WERI-Rb-1 (cell line): ENCODE results near the gene NDUFC2.

Experiments used
- DNase-seq: peaks from one replicate; pipeline ENCODE4 v3.0.0-alpha.2; 2020
- H3K27ac ChIP-seq: fragments of 250-450 bp; sonication (Bioruptor Pico); 2 replicates; pipeline ENCODE4 v1.5.1; 2020; ENCODE audit warnings: mild to moderate bottlenecking, moderate library complexity
- H3K27me3 ChIP-seq: fragments of 250-450 bp; sonication (Bioruptor Pico); 2 replicates; pipeline ENCODE4 v1.5.1; 2021; ENCODE audit warnings: mild to moderate bottlenecking, low read depth, moderate library complexity; ENCODE audit not compliant: insufficient read depth, severe bottlenecking
- H3K36me3 ChIP-seq: fragments of 250-450 bp; sonication (Bioruptor Pico); 2 replicates; pipeline ENCODE4 v1.5.1; 2020; ENCODE audit warnings: mild to moderate bottlenecking, moderate library complexity
- H3K4me3 ChIP-seq: 2 replicates; pipeline ENCODE4 v1.5.1; 2011; ENCODE audit warnings: low read depth, mild to moderate bottlenecking, control low read depth, low read length
- H3K9me3 ChIP-seq: fragments of 250-450 bp; sonication (Bioruptor Pico); 2 replicates; pipeline ENCODE4 v1.5.1; 2021; ENCODE audit warnings: mild to moderate bottlenecking, moderate library complexity; ENCODE audit not compliant: severe bottlenecking
- CTCF ChIP-seq: IDR thresholded peaks from 2 replicates; pipeline ENCODE4 v1.5.1; 2011; ENCODE audit warnings: low read depth, mild to moderate bottlenecking, control low read depth, inconsistent platforms, low read length

Gene NDUFC2

GRCh38 chr11:78110351-78110750, 30.7 kb upstream of the NDUFC2 start:
- Histone ChIP-seq H3K9me3 (no peaks in the 10 kb centered on the region), H3K4me3 (no peak overlapping the region), H3K27ac (peak overlapping the region; percentile 85), H3K36me3 (peaks cover 22% of the 10 kb centered on the region), H3K27me3 (no peaks in the 10 kb centered on the region)
- TF ChIP-seq CTCF = no peak
- DNase-seq = peak; percentile 34

- 0 out of 2 replicates have a peak overlapping the region, but pooled peaks have one; percentile 14 for H3K4me3 ChIP-seq
- peak overlapping the region; percentile 85 for H3K27ac ChIP-seq
- H3K27me3 ChIP-seq = no peaks in the 10 kb centered on the region
- TF ChIP-seq CTCF = no peak
- H3K36me3 ChIP-seq = peaks cover 22% of the 10 kb centered on the region
- H3K9me3 ChIP-seq = no peaks in the 10 kb centered on the region
- DNase-seq = peak; percentile 79
Measured at GRCh38 chr11:78109081-78110015, 29.7 kb upstream of the NDUFC2 start.

- peaks cover 22% of the 10 kb centered on the region for H3K36me3 ChIP-seq
- no peak overlapping the region; the same call in 1 of the 2 replicates for H3K27ac ChIP-seq
- H3K27me3 ChIP-seq = no peaks in the 10 kb centered on the region
- no peak overlapping the region for H3K4me3 ChIP-seq
- TF ChIP-seq CTCF = no peak
- no peak for DNase-seq
- no peaks in the 10 kb centered on the region for H3K9me3 ChIP-seq
Measured at GRCh38 chr11:78100676-78101472, 21.2 kb upstream of the NDUFC2 start.

GRCh38 chr11:78100261-78100660, 20.6 kb upstream of the NDUFC2 start:
- H3K4me3 ChIP-seq = no peak overlapping the region
- H3K9me3 ChIP-seq = no peaks in the 10 kb centered on the region
- peaks cover 22% of the 10 kb centered on the region for H3K36me3 ChIP-seq
- no peak overlapping the region for H3K27ac ChIP-seq
- TF ChIP-seq CTCF = no peak
- no peak for DNase-seq
- no peaks in the 10 kb centered on the region for H3K27me3 ChIP-seq

GRCh38 chr11:78099666-78100065, 20.0 kb upstream of the NDUFC2 start:
- no peak for DNase-seq
- Histone ChIP-seq H3K27me3 (no peaks in the 10 kb centered on the region), H3K9me3 (no peaks in the 10 kb centered on the region), H3K27ac (no peak overlapping the region), H3K36me3 (peaks cover 22% of the 10 kb centered on the region), H3K4me3 (no peak overlapping the region)
- no peak for TF ChIP-seq CTCF
